ENCODE data around the gene POTEG. TPM values are rescaled to one million over a fixed set of nuclear protein-coding genes. Genes with fewer than 3 reads are reported as not detected.
"Not testable (repeated sequence)": the region's sequence is repeated elsewhere in the genome, so short reads cannot be mapped to it uniquely, and the experiment has no call there.

The POTEG gene
- total RNA-seq, 2 donors from 2014 or later: not detected

- not testable (repeated sequence) for H3K4me3 Mint-ChIP-seq; H3K4me1 Mint-ChIP-seq; H3K27me3 ChIP-seq (ENCODE audit: control insufficient read depth, insufficient read depth, low read length, poor library complexity, severe bottlenecking); H3K4me3 ChIP-seq (ENCODE audit: low read length); H3K27me3 Mint-ChIP-seq (ENCODE audit: insufficient read depth); H3K36me3 ChIP-seq (ENCODE audit: control insufficient read depth, insufficient read depth, low read length); H3K27ac Mint-ChIP-seq; H3K36me3 Mint-ChIP-seq (ENCODE audit: low read depth); H3K9ac ChIP-seq (ENCODE audit: extremely low read depth, low read length, poor library complexity, severe bottlenecking); DNase-seq; H3K4me1 ChIP-seq (ENCODE audit: control insufficient read depth, insufficient read depth, low read length); H3K27ac ChIP-seq (ENCODE audit: low read depth, low read length)
- H3K9me3 Mint-ChIP-seq: peaks cover 31% of the 10 kb centered on the region
- WGBS, 2 experiments (ENCODE audit: insufficient coverage in 1 of 2, insufficient read length in 1 of 2): 50% methylated on average over 1 of the region's 1 CpG
- H3K9me3 ChIP-seq (ENCODE audit: control insufficient read depth, low read length): peaks cover 18% of the 10 kb centered on the region
These were observed 54.0 kb downstream of the POTEG start for GRCh38 chr14:19380137-19380536.

- not testable (repeated sequence) for H3K27me3 ChIP-seq (ENCODE audit: control insufficient read depth, insufficient read depth, low read length, poor library complexity, severe bottlenecking); H3K9ac ChIP-seq (ENCODE audit: extremely low read depth, low read length, poor library complexity, severe bottlenecking); H3K27ac ChIP-seq (ENCODE audit: low read depth, low read length); H3K36me3 Mint-ChIP-seq (ENCODE audit: low read depth); H3K36me3 ChIP-seq (ENCODE audit: control insufficient read depth, insufficient read depth, low read length); H3K27me3 Mint-ChIP-seq (ENCODE audit: insufficient read depth); H3K4me3 Mint-ChIP-seq; H3K4me3 ChIP-seq (ENCODE audit: low read length); H3K4me1 ChIP-seq (ENCODE audit: control insufficient read depth, insufficient read depth, low read length); H3K4me1 Mint-ChIP-seq; H3K27ac Mint-ChIP-seq
- 82 to 88% methylated on average over 5 to 13 of the region's 13 CpGs for WGBS, 2 experiments (ENCODE audit: insufficient coverage in 1 of 2, insufficient read length in 1 of 2)
- peak; percentile 20 for DNase-seq
- H3K9me3 ChIP-seq (ENCODE audit: control insufficient read depth, low read length): peaks cover 12% of the 10 kb centered on the region
- peaks cover 33% of the 10 kb centered on the region for H3K9me3 Mint-ChIP-seq
These were observed 59.7 kb downstream of the POTEG start for GRCh38 chr14:19374451-19374903.

DNA sequence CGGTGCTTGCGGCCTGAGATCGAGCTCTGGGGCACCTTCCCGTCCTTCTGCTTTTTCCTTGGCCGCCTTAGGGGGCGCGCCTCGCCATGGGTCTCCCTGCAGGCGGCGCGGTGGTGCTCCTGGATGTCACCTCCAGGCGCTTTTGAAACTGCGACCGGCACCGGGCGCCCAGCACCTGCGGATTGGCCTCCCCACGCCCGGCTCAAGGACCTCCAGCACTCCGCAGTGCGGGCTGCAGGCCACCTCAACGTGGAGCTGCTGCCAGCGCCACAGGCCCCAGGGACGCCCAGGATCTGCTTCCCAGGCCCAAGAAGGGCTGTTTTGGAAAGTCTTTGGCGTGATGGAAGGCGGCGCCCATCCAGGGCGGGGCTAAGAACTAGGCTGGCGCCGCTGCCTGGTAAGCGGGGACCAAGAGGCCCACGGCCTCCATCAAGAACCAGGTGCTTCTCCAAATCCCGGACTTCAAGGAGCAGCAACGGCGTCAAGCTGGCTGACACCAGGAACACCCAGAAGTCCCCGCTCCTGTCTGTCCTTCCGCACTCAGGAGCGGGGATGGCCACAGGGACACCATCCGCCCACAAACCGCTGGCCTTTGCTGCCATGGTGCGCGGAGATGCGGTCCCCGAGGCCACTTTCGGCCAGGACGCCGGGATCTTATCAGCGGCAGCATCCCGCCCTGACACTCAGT lies 61.2 kb downstream of the POTEG start:
- H3K9me3 ChIP-seq (ENCODE audit: control insufficient read depth, low read length); H3K36me3 ChIP-seq (ENCODE audit: control insufficient read depth, insufficient read depth, low read length); H3K4me3 Mint-ChIP-seq; H3K27me3 ChIP-seq (ENCODE audit: control insufficient read depth, insufficient read depth, low read length, poor library complexity, severe bottlenecking); H3K27ac Mint-ChIP-seq; H3K4me1 Mint-ChIP-seq; H3K4me3 ChIP-seq (ENCODE audit: low read length); H3K36me3 Mint-ChIP-seq (ENCODE audit: low read depth); H3K9ac ChIP-seq (ENCODE audit: extremely low read depth, low read length, poor library complexity, severe bottlenecking); H3K4me1 ChIP-seq (ENCODE audit: control insufficient read depth, insufficient read depth, low read length); H3K27me3 Mint-ChIP-seq (ENCODE audit: insufficient read depth); H3K27ac ChIP-seq (ENCODE audit: low read depth, low read length): not testable (repeated sequence)
- peak; percentile 38 for DNase-seq
- peaks cover 27% of the 10 kb centered on the region for H3K9me3 Mint-ChIP-seq
- WGBS, 2 experiments (ENCODE audit: insufficient coverage in 1 of 2, insufficient read length in 1 of 2): 83 to 86% methylated on average over 23 to 49 of the region's 49 CpGs

- WGBS, 2 experiments (ENCODE audit: insufficient coverage in 1 of 2, insufficient read length in 1 of 2): 91% methylated on average over 7 of the region's 16 CpGs; no CpG with 5 or more reads in 1 of the 2 experiments
- not testable (repeated sequence) for H3K27me3 ChIP-seq (ENCODE audit: control insufficient read depth, insufficient read depth, low read length, poor library complexity, severe bottlenecking); H3K4me3 Mint-ChIP-seq; H3K27me3 Mint-ChIP-seq (ENCODE audit: insufficient read depth); H3K27ac Mint-ChIP-seq; H3K4me1 Mint-ChIP-seq; H3K36me3 Mint-ChIP-seq (ENCODE audit: low read depth); DNase-seq; H3K4me3 ChIP-seq (ENCODE audit: low read length); H3K4me1 ChIP-seq (ENCODE audit: control insufficient read depth, insufficient read depth, low read length); H3K27ac ChIP-seq (ENCODE audit: low read depth, low read length); H3K9ac ChIP-seq (ENCODE audit: extremely low read depth, low read length, poor library complexity, severe bottlenecking); H3K36me3 ChIP-seq (ENCODE audit: control insufficient read depth, insufficient read depth, low read length)
- H3K9me3 ChIP-seq (ENCODE audit: control insufficient read depth, low read length): peaks cover 13% of the 10 kb centered on the region
- peaks cover 23% of the 10 kb centered on the region for H3K9me3 Mint-ChIP-seq
These were observed 62.4 kb downstream of the POTEG start for GRCh38 chr14:19371767-19372166.

- H3K9me3 ChIP-seq (ENCODE audit: control insufficient read depth, low read length); H3K4me3 Mint-ChIP-seq; H3K36me3 ChIP-seq (ENCODE audit: control insufficient read depth, insufficient read depth, low read length); H3K4me3 ChIP-seq (ENCODE audit: low read length); H3K9ac ChIP-seq (ENCODE audit: extremely low read depth, low read length, poor library complexity, severe bottlenecking); H3K27ac Mint-ChIP-seq; H3K36me3 Mint-ChIP-seq (ENCODE audit: low read depth); H3K27ac ChIP-seq (ENCODE audit: low read depth, low read length); H3K4me1 ChIP-seq (ENCODE audit: control insufficient read depth, insufficient read depth, low read length); H3K9me3 Mint-ChIP-seq; H3K27me3 ChIP-seq (ENCODE audit: control insufficient read depth, insufficient read depth, low read length, poor library complexity, severe bottlenecking); H3K27me3 Mint-ChIP-seq (ENCODE audit: insufficient read depth); H3K4me1 Mint-ChIP-seq; DNase-seq: not testable (repeated sequence)
- no CpG with 5 or more reads among the region's 16 CpGs for WGBS, 2 experiments (ENCODE audit: insufficient coverage in 1 of 2, insufficient read length in 1 of 2)
These were observed 71.3 kb downstream of the POTEG start for GRCh38 chr14:19362803-19363202.

- not testable (repeated sequence) for H3K4me3 Mint-ChIP-seq; H3K27me3 Mint-ChIP-seq (ENCODE audit: insufficient read depth)
- WGBS, 2 experiments (ENCODE audit: insufficient coverage in 1 of 2, insufficient read length in 1 of 2): 85% methylated on average over 6 of the region's 18 CpGs; no CpG with 5 or more reads in 1 of the 2 experiments
These were observed 71.8 kb downstream of the POTEG start for GRCh38 chr14:19362323-19362722.

DNA sequence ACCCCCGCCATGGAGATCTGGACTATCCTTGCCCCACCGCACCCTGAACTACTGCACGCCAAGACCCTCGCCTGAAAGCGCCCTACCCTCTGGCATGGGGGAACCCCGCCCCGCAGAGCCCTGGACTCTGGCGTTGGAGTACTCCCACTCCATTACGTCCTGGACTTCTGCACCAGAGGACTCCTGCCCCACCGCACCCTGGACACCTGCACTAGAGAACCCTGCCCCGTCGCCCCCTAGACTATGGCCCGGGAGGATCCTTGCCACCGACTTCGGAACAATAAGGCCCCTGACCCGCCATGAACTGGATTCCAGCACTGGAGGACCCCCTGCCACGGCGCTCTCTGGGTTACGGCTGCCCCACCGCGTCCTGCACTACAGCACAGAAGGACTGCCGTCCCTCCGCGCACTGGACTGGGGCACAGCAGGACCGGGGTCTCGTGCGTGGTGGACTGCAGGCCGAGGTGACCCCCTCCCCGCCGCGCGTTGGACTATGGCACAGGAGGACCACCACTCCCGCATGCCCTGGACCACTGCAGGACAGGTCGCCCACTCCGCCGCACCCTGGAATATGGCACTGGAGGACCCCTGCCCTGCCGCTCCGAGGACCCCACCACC lies 72.4 kb downstream of the POTEG start:
- not testable (repeated sequence) for H3K27me3 ChIP-seq (ENCODE audit: control insufficient read depth, insufficient read depth, low read length, poor library complexity, severe bottlenecking); H3K9me3 ChIP-seq (ENCODE audit: control insufficient read depth, low read length); H3K36me3 ChIP-seq (ENCODE audit: control insufficient read depth, insufficient read depth, low read length); H3K27me3 Mint-ChIP-seq (ENCODE audit: insufficient read depth); H3K36me3 Mint-ChIP-seq (ENCODE audit: low read depth); H3K27ac ChIP-seq (ENCODE audit: low read depth, low read length); H3K4me3 ChIP-seq (ENCODE audit: low read length); H3K4me3 Mint-ChIP-seq; H3K9me3 Mint-ChIP-seq; H3K4me1 ChIP-seq (ENCODE audit: control insufficient read depth, insufficient read depth, low read length); H3K27ac Mint-ChIP-seq; H3K9ac ChIP-seq (ENCODE audit: extremely low read depth, low read length, poor library complexity, severe bottlenecking); H3K4me1 Mint-ChIP-seq; DNase-seq
- 96% methylated on average over 5 of the region's 38 CpGs; no CpG with 5 or more reads in 1 of the 2 experiments for WGBS, 2 experiments (ENCODE audit: insufficient coverage in 1 of 2, insufficient read length in 1 of 2)

More at GRCh38 chr14:19362323-19362722, 71.8 kb downstream of the POTEG start:
- H3K9ac ChIP-seq (ENCODE audit: extremely low read depth, low read length, poor library complexity, severe bottlenecking); H3K36me3 ChIP-seq (ENCODE audit: control insufficient read depth, insufficient read depth, low read length); H3K36me3 Mint-ChIP-seq (ENCODE audit: low read depth); H3K27ac ChIP-seq (ENCODE audit: low read depth, low read length); H3K4me1 Mint-ChIP-seq; H3K4me1 ChIP-seq (ENCODE audit: control insufficient read depth, insufficient read depth, low read length); H3K4me3 ChIP-seq (ENCODE audit: low read length); H3K27me3 ChIP-seq (ENCODE audit: control insufficient read depth, insufficient read depth, low read length, poor library complexity, severe bottlenecking); H3K9me3 ChIP-seq (ENCODE audit: control insufficient read depth, low read length); H3K27ac Mint-ChIP-seq; DNase-seq; H3K9me3 Mint-ChIP-seq: not testable (repeated sequence)
